Measurements from ENCODE around the gene DOCK1.

DNA sequence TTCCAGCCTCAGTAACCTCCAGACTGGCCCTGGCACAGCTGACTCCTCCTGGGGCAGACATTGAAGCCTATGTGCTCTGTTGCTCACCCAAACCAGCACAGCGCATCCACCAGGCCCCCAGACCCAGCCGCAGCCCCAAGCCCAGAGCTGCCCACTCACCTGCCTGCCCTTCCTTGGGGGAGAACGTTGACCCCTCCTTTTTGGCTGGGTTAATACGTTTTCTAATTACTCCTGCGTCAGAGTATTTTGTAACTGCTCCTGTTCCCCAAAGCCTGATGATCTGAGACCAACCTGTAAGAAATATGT lies 536.9 kb downstream of the DOCK1 start:
- no peak for TF ChIP-seq EZH2 (IDR thresholded peaks at IDR 0.05; ENCODE audit: low read length, missing control alignments)
- TF ChIP-seq, protein P1, sequence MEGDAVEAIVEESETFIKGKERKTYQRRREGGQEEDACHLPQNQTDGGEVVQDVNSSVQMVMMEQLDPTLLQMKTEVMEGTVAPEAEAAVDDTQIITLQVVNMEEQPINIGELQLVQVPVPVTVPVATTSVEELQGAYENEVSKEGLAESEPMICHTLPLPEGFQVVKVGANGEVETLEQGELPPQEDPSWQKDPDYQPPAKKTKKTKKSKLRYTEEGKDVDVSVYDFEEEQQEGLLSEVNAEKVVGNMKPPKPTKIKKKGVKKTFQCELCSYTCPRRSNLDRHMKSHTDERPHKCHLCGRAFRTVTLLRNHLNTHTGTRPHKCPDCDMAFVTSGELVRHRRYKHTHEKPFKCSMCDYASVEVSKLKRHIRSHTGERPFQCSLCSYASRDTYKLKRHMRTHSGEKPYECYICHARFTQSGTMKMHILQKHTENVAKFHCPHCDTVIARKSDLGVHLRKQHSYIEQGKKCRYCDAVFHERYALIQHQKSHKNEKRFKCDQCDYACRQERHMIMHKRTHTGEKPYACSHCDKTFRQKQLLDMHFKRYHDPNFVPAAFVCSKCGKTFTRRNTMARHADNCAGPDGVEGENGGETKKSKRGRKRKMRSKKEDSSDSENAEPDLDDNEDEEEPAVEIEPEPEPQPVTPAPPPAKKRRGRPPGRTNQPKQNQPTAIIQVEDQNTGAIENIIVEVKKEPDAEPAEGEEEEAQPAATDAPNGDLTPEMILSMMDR (conservative IDR thresholded peaks at IDR 0.05 in 1 of 2, IDR thresholded peaks at IDR 0.05 in 1 of 2; ENCODE audit: low read depth in 1 of 2, low read length in 2 of 2): no peak

Measured in fibroblast of lung (primary cell).